T-helper 1 cell treated with Interleukin-12 subunit alpha and Interleukin-12 subunit beta and Interleukin-4 antibody, amounts not matched to agents 30 ng/mL and 1 ng/mL, for 36 hours (primary cell): ENCODE data around the gene FOXK1. TPM values are rescaled to one million over a fixed set of nuclear protein-coding genes. Genes with fewer than 3 reads are reported as not detected.

Source experiments
- intact Hi-C: fragments of 100-400 bp; cut with micrococcal nuclease; formaldehyde crosslinking; loops from one replicate; pipeline ENCODE4 v1.15.1; 2024
- total RNA-seq: library from RNA; stranded (reverse); gene quantifications from 2 replicates; pipeline ENCODE4 v1.2.3, GENCODE V29; 2022

Gene FOXK1
- total RNA-seq, 1 donor from 2014 or later = 39.5 TPM

GRCh38 chr7:4815609-4816418, 133.7 kb downstream of the FOXK1 start:
- intact Hi-C loops = no loop called here

GRCh38 chr7:4816419-4817080, 134.5 kb downstream of the FOXK1 start:
- intact Hi-C loops = no loop called here

GRCh38 chr7:4817178-4817901, 135.2 kb downstream of the FOXK1 start:
- intact Hi-C loops = no loop called here

GRCh38 chr7:4818000-4818794, 136.1 kb downstream of the FOXK1 start:
- intact Hi-C loops = no loop called here

- intact Hi-C loops = no loop called here
Measured at GRCh38 chr7:4819560-4820404, 137.7 kb downstream of the FOXK1 start.

- intact Hi-C loops = no loop called here
Measured at GRCh38 chr7:4820405-4820966, 138.4 kb downstream of the FOXK1 start.

Other genes with a start within 250 kb of the FOXK1 start
- 82.3 and 86.1 TPM in 2 replicates for gene AP5Z1, start 93.3 kb downstream of the FOXK1 start, total RNA-seq
- gene PAPOLB, start 179.7 kb downstream of the FOXK1 start, total RNA-seq = not detected in 2 replicates
- 0.15 TPM in 1 of 2 replicates, not detected in the other for gene RADIL, start 201.4 kb downstream of the FOXK1 start, total RNA-seq